MM.1S (cell line): ENCODE data around the gene POLD4.

Experiments used
- DNase-seq: peaks from one replicate; pipeline ENCODE4 v3.0.0-alpha.2; 2015
- H2AFZ ChIP-seq: fragments of 300-600 bp; sonication (generic); 2 replicates; pipeline ENCODE4 v1.6.0; 2016; ENCODE audit warnings: antibody characterized with exemption, low read length
- H3F3A ChIP-seq: fragments of 300-600 bp; sonication (generic); 2 replicates; pipeline ENCODE4 v1.6.1; 2016; ENCODE audit warnings: mild to moderate bottlenecking, antibody characterized with exemption, low read length, moderate library complexity, mixed read lengths; ENCODE audit not compliant: insufficient read depth
- H3K27ac ChIP-seq: fragments of 300-600 bp; sonication (generic); 2 replicates; pipeline ENCODE4 v1.5.1; 2016; ENCODE audit warnings: mild to moderate bottlenecking, low read length
- H3K27me3 ChIP-seq: fragments of 300-600 bp; sonication (generic); replicated peaks from 2 replicates; pipeline ENCODE4 v1.6.0; 2016; ENCODE audit warnings: low read length; ENCODE audit not compliant: insufficient read depth
- H3K36me3 ChIP-seq: fragments of 300-600 bp; sonication (generic); replicated peaks from 2 replicates; pipeline ENCODE4 v1.6.1; 2016; ENCODE audit warnings: mild to moderate bottlenecking, low read length, mixed read lengths; ENCODE audit not compliant: insufficient read depth
- H3K4me1 ChIP-seq: fragments of 300-600 bp; sonication (generic); 2 replicates; pipeline ENCODE4 v1.6.1; 2016; ENCODE audit warnings: low read length, mixed read lengths
- H3K4me2 ChIP-seq: fragments of 300-600 bp; sonication (generic); 2 replicates; pipeline ENCODE4 v1.6.0; 2016; ENCODE audit warnings: low read depth, low read length
- H3K4me3 ChIP-seq: fragments of 300-600 bp; sonication (generic); 2 replicates; pipeline ENCODE4 v1.5.1; 2016; ENCODE audit warnings: low read length, mixed read lengths
- H3K79me2 ChIP-seq: fragments of 300-600 bp; sonication (generic); 2 replicates; pipeline ENCODE4 v1.6.1; 2016; ENCODE audit warnings: mixed run types, low read length, mixed read lengths
- H3K9ac ChIP-seq: fragments of 300-600 bp; sonication (generic); 2 replicates; pipeline ENCODE4 v1.6.1; 2016; ENCODE audit warnings: low read length, mixed read lengths
- H3K9me2 ChIP-seq: fragments of 300-600 bp; sonication (generic); replicated peaks from 2 replicates; pipeline ENCODE4 v1.6.1; 2016; ENCODE audit warnings: mild to moderate bottlenecking, low read length, mixed read lengths; ENCODE audit not compliant: insufficient read depth
- H3K9me3 ChIP-seq: fragments of 300-600 bp; sonication (generic); replicated peaks from 2 replicates; pipeline ENCODE4 v1.6.1; 2016; ENCODE audit warnings: mild to moderate bottlenecking, low read length, mixed read lengths; ENCODE audit not compliant: insufficient read depth
- H4K20me1 ChIP-seq: fragments of 300-600 bp; sonication (generic); 2 replicates; pipeline ENCODE4 v1.6.1; 2016; ENCODE audit warnings: mild to moderate bottlenecking, low read length, moderate library complexity, mixed read lengths; ENCODE audit not compliant: insufficient read depth
- EZH2 ChIP-seq: fragments of 300-600 bp; sonication (generic); optimal IDR thresholded peaks from 2 replicates; pipeline ENCODE3; 2017; ENCODE audit warnings: low read depth, mild to moderate bottlenecking, antibody characterized with exemption, low read length, mixed read lengths
- EZH2phosphoT487 ChIP-seq: fragments of 300-600 bp; sonication (generic); IDR thresholded peaks from 2 replicates; pipeline ENCODE4 v1.6.1; 2018; ENCODE audit warnings: antibody characterized with exemption, low read length
- TF ChIP-seq, protein P1 (sequence below): fragments of 300-600 bp; sonication (generic); IDR thresholded peaks from 2 replicates; pipeline ENCODE4 v1.5.1; 2016; ENCODE audit warnings: antibody characterized with exemption, low read length, mixed read lengths

Gene POLD4

DNA sequence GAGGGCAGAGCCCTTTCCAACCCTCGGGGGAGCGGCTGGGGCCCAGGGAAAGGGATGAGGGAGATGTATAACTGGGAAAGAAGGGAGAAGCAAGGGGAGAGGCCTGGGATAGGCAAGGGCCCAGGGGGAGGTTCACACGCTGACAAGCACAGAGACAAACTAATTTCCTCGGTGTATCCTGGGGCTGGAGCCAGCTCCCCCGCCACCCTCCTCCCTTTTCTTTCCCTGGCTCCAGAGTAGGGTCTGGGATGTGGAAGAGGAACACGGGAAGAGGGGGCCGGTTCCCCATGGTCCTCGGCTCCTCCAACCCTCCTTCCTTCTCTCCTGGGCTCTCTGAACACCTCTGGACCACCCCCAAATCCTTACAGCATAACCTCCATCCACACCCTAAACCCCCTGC, 13.2 kb upstream of the POLD4 start:
- no peaks in the 10 kb centered on the region for H3K27me3 ChIP-seq
- H3K4me2 ChIP-seq = no peak overlapping the region
- no peaks in the 10 kb centered on the region for H3K79me2 ChIP-seq
- H2AFZ ChIP-seq = no peak overlapping the region
- H3K9me2 ChIP-seq = no peaks in the 10 kb centered on the region
- peaks cover 4% of the 10 kb centered on the region; the same call in 1 of the 2 replicates for H3F3A ChIP-seq
- no peak overlapping the region for H3K4me3 ChIP-seq
- no peaks in the 10 kb centered on the region for H3K9me3 ChIP-seq
- H4K20me1 ChIP-seq = no peaks in the 10 kb centered on the region
- no peak overlapping the region for H3K9ac ChIP-seq
- TF ChIP-seq EZH2phosphoT487 (no peak), EZH2 (no peak)
- TF ChIP-seq, protein P1, sequence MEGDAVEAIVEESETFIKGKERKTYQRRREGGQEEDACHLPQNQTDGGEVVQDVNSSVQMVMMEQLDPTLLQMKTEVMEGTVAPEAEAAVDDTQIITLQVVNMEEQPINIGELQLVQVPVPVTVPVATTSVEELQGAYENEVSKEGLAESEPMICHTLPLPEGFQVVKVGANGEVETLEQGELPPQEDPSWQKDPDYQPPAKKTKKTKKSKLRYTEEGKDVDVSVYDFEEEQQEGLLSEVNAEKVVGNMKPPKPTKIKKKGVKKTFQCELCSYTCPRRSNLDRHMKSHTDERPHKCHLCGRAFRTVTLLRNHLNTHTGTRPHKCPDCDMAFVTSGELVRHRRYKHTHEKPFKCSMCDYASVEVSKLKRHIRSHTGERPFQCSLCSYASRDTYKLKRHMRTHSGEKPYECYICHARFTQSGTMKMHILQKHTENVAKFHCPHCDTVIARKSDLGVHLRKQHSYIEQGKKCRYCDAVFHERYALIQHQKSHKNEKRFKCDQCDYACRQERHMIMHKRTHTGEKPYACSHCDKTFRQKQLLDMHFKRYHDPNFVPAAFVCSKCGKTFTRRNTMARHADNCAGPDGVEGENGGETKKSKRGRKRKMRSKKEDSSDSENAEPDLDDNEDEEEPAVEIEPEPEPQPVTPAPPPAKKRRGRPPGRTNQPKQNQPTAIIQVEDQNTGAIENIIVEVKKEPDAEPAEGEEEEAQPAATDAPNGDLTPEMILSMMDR = no peak
- no peak for DNase-seq
- H3K27ac ChIP-seq = no peak overlapping the region
- no peaks in the 10 kb centered on the region for H3K36me3 ChIP-seq
- no peaks in the 10 kb centered on the region for H3K4me1 ChIP-seq

DNA sequence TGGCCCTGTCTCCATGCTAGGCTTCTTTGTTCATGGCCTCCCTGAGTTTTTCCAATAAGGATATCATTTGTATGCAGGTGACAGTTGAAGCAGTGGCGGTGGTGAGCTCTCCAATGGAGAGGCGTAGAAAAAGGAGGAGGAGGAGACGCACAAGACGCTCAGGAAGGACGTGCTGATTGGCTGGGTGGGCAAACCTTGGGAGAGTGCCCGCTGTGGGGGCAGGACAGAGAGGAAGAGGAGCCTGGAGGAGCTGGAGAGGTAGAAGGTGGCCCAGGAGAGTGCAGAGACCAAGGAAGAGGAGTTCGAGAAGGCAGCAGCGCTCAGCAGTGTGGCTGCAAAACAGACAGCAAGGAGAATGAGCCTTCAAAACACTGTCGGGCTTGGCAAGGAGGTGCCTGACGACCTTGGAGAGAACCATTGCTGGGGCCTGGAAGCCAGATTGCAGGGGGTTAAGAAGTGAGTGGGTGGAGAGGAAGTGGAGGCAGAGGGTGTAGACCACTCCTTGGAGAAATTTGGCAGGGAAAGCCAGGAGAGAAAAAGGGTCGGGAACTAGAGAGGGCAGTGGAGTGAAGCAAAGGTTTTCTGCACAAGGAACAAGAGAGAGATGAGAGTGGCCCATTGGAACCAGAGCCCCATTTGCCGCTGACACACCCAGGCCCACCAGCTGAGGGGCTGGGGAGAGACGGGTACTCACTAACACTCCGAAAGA, 12.5 kb upstream of the POLD4 start:
- no peaks in the 10 kb centered on the region for H3K79me2 ChIP-seq
- no peak for DNase-seq
- no peaks in the 10 kb centered on the region for H3K9me2 ChIP-seq
- H3K4me3 ChIP-seq = no peak overlapping the region
- no peak overlapping the region for H2AFZ ChIP-seq
- no peaks in the 10 kb centered on the region for H3K27me3 ChIP-seq
- H3K4me2 ChIP-seq = no peak overlapping the region
- no peak for TF ChIP-seq EZH2
- TF ChIP-seq, protein P1 = no peak
- TF ChIP-seq EZH2phosphoT487 = no peak
- no peak overlapping the region for H3K27ac ChIP-seq
- no peaks in the 10 kb centered on the region for H3K4me1 ChIP-seq
- H3F3A ChIP-seq = no peaks in the 10 kb centered on the region
- no peaks in the 10 kb centered on the region for H4K20me1 ChIP-seq
- H3K36me3 ChIP-seq = no peaks in the 10 kb centered on the region
- H3K9ac ChIP-seq = no peak overlapping the region
- no peaks in the 10 kb centered on the region for H3K9me3 ChIP-seq

DNA sequence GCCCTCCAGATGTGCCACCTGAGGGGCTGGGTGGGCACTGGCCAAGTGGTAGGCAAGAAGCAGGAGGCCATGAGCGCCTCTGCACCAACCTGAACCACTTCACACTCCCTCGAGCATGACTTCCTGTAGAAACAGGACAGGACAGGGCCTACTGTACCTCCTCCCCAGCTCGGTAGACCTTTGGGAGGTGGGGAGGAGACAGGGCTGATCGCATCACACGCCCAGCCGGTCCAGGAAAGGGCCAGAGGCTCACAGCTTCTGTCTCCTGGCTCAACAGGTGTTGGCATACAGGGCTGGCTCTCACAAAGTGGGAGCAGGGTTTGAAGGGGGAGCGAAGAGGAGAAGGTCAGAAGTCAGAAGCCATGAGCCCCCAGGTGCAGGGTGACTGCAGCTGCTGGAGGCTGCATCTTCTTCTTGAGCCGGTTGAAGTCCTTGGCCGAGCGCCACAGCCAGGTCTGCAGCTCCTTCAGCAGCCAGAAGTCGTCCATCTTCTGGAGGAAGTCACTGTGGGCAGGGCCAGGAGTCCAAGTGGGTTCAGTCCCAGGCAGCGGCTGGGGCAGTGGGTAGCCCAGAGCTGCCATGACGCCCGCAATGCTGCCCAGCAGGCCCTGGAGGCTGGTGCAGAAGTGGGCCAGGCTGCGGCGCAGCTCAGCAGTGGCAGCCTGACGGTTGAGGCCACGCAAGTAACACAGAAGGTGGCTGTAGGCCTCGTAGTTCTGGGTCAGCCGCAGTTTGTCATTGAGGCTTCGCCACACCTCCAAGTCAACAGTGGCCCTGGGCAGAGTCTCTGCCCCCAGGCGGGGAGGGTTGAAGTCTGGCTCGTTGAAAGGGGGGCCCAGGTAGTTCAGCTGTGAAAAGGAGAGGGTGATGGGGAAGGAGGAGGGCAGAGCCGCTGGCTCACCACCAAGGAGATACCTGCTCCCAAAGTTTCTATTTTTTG, 11.7 kb upstream of the POLD4 start:
- H4K20me1 ChIP-seq = no peaks in the 10 kb centered on the region
- H3K27ac ChIP-seq = no peak overlapping the region
- no peak overlapping the region for H2AFZ ChIP-seq
- no peaks in the 10 kb centered on the region for H3K9me3 ChIP-seq
- H3K9ac ChIP-seq = no peak overlapping the region
- H3K9me2 ChIP-seq = no peaks in the 10 kb centered on the region
- TF ChIP-seq EZH2phosphoT487 (no peak), EZH2 (no peak)
- TF ChIP-seq, protein P1 = no peak
- H3K27me3 ChIP-seq = no peaks in the 10 kb centered on the region
- H3K4me2 ChIP-seq = no peak overlapping the region
- H3K4me1 ChIP-seq = no peaks in the 10 kb centered on the region
- no peak overlapping the region for H3K4me3 ChIP-seq
- H3F3A ChIP-seq = no peaks in the 10 kb centered on the region
- no peak for DNase-seq
- H3K36me3 ChIP-seq = no peaks in the 10 kb centered on the region
- no peaks in the 10 kb centered on the region for H3K79me2 ChIP-seq
